Activated CD8-positive, alpha-beta memory T cell treated with anti-CD3 and anti-CD28 coated beads for 36 hours (primary cell): ENCODE data around the gene APOC3. TPM values are rescaled to one million over a fixed set of nuclear protein-coding genes. Genes with fewer than 3 reads are reported as not detected.
"Not testable (repeated sequence)": the region's sequence is repeated elsewhere in the genome, so short reads cannot be mapped to it uniquely, and the experiment has no call there.

Experiments used
- CTCF ChIA-PET: fragments of 350-600 bp; sonication (Branson Sonifier 250); formaldehyde crosslinking; loops from one replicate; lab custom pipeline; 2021; ENCODE audit warnings: antibody characterized with exemption; lab: Charles Lee
- POLR2A ChIA-PET: fragments of 350-600 bp; sonication (Branson Sonifier 250); formaldehyde crosslinking; loops from one replicate; lab custom pipeline; 2021; ENCODE audit warnings: antibody characterized with exemption; lab: Charles Lee
- total RNA-seq, 2 experiments: library from RNA; stranded (reverse); gene quantifications; one replicate each; pipeline ENCODE4 v1.2.3, GENCODE V29; 2021

Gene APOC3
- total RNA-seq, 2 experiments from 2014 or later = not detected

DNA sequence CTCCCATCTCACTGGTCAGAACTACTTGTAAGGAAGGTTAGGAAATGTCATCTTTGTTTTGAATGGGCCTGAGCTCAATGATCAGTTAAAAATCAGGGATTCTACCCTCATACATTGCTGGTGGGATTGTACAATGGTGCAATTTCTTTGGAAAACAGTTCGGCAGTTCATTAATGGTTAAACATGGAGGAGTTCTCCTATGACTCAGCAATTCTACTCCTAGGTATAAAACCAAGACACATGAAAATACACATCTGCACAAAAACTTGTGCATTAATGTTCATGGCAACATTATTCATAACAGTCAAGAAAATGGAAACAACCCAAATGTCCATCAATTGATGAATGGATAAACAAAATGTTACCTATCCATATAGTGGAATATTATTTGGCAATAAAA lies 33.2 kb upstream of the APOC3 start:
- CTCF ChIA-PET = no interaction called here
- POLR2A ChIA-PET = no interaction called here

- POLR2A ChIA-PET = no interaction called here
Measured at GRCh38 chr11:116797816-116798215, 31.9 kb upstream of the APOC3 start.

GRCh38 chr11:116798368-116798767 lies 31.3 kb upstream of the APOC3 start:
- ChIA-PET CTCF (no interaction called here), POLR2A (interaction anchor here (0.6 kb wide), 1 partner anchor 132 kb away, joined by 3 read pairs; no protein-coding TSS in a partner anchor)

More at GRCh38 chr11:116797816-116798215, 31.9 kb upstream of the APOC3 start:
- CTCF ChIA-PET = no interaction called here

DNA sequence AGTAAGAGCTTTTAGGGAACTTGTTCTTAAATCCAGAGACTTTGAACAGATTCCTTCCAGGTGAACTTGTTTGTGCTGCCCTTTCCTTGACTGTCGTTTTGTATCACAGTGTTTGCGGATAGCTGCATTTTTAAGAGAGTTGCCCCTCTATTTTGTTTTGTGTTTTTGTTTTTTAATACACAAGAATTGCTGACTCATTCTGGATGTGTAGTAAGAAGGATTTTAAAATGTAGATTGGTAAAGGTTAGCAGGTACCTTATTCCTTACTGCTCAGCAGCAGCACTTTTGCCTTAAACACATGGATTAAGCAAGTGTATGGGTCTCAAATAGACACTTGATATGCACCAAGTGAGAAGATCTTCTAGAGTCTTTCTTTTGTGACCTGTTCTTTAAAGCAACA lies 29.1 kb upstream of the APOC3 start:
- POLR2A ChIA-PET = interaction anchor here (0.7 kb wide), 1 partner anchor 25 kb away, joined by 3 read pairs; no protein-coding TSS in a partner anchor
- CTCF ChIA-PET = interaction anchor here (2.4 kb wide), 1 partner anchor 10 kb away, joined by 9 read pairs; the partner anchor contains the start of gene APOA5

GRCh38 chr11:116801662-116802061 lies 28.0 kb upstream of the APOC3 start:
- CTCF ChIA-PET = interaction anchor here (2.4 kb wide), 1 partner anchor 11 kb away, joined by 9 read pairs; the partner anchor contains the start of gene APOA5
- POLR2A ChIA-PET = not testable (repeated sequence)

DNA sequence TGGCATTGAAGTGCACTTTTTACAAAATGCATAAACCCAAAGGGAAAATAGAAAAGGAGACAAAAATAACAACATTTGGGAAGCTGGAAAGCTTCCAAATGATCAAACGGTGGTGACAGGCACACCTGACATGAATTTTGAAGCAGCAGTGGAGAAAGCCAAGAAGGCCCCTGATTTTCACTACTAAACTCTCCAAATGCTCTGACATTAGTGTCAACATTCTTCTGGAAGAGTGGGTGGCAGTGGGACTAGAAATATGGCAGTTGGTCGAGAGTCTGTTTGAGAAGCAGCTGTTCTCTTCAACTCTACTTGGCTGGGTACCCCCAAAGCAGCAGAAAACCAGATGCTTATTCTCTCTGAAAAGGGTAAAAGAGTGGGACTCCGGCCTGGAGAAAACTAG lies 25.7 kb upstream of the APOC3 start:
- CTCF ChIA-PET = no interaction called here
- POLR2A ChIA-PET = no interaction called here

GRCh38 chr11:116807601-116808261 lies 22.0 kb upstream of the APOC3 start:
- CTCF ChIA-PET = no interaction called here
- POLR2A ChIA-PET = no interaction called here

- ChIA-PET CTCF (no interaction called here), POLR2A (no interaction called here)
Measured at GRCh38 chr11:116808262-116809175, 21.2 kb upstream of the APOC3 start.

DNA sequence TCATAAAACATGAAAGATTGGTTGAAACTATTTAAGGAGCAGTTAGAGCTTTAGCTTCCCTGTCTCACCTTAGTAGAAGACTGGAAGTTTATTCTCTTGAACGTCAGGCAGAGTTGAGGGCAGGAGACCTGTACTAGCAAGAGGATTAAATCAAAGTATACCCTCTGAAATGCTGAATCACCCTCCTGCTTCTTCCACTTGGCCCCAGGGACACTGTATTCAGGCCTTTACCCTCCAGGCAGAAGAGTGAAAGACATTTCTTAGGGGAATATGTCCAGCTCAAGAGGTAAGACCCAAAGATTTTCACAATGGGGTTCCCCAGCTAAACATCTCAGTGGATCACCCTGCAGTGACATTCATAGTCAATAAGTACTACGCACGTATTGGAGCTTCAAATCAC lies 18.5 kb upstream of the APOC3 start:
- ChIA-PET CTCF (no interaction called here), POLR2A (no interaction called here)

DNA sequence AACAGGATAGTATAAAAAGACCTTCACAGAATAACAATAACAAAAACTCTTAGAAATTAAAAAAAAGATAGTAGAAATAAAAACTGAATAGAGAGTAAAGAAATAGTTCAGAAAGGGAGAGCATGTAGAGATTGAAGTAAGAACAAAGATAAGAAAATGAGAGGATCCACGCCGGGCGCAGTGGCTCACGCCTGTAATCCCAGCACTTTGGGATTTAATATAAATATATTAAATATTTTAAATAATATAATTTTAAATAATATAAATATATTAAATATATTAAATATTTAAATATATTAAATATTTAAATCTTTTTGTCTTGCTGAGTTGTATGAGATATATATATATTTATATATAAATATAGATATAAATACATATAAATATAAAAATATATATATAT lies 17.6 kb upstream of the APOC3 start:
- ChIA-PET CTCF (no interaction called here), POLR2A (no interaction called here)

- POLR2A ChIA-PET = interaction anchor here (0.9 kb wide), 1 partner anchor 332 kb away, joined by 3 read pairs; no protein-coding TSS in a partner anchor
Measured at GRCh38 chr11:116813170-116813569, 16.5 kb upstream of the APOC3 start.

DNA sequence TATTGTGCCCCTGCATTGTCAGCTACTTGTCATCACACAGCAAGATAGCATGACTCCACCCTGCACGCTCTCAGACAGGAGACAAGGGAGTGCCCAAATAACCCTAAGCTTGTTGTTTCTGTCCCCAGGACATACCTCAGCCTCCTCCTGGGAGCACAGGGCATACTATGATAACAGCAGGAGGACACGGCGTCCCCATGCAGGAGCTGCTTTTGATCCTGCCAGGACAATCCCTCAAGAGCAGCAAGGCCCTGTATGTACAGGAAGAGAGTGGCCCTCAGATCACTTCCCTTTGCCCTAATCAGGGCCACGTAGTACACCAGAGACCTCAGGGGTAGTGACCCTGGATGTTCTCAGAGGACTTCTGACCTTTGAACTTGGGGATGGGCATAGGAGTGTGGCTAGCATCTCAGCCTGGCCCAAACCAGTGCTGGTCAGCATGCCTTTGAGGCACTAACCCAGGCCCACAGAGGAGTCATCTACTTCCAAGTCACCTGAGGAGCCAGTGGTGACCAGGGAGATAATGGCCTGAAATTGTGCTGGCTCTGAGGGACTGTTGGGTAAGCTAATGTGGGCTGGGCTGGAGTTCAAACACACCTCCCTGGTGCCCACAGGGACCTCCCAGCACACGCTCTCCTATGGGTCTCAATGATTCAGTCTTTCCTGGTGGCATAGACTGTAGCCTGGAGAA lies 15.8 kb upstream of the APOC3 start:
- CTCF ChIA-PET = interaction anchor here (1.3 kb wide), 2 partner anchors 23 kb away, joined by 3 to 4 read pairs; partner anchors contain the start of gene APOA5
- POLR2A ChIA-PET = no interaction called here

More at GRCh38 chr11:116813170-116813569, 16.5 kb upstream of the APOC3 start:
- CTCF ChIA-PET = interaction anchor here (1.3 kb wide), 2 partner anchors 22 to 23 kb away, joined by 3 to 4 read pairs; partner anchors contain the start of gene APOA5

- ChIA-PET CTCF (no interaction called here), POLR2A (no interaction called here)
Measured at GRCh38 chr11:116814502-116814901, 15.2 kb upstream of the APOC3 start.

DNA sequence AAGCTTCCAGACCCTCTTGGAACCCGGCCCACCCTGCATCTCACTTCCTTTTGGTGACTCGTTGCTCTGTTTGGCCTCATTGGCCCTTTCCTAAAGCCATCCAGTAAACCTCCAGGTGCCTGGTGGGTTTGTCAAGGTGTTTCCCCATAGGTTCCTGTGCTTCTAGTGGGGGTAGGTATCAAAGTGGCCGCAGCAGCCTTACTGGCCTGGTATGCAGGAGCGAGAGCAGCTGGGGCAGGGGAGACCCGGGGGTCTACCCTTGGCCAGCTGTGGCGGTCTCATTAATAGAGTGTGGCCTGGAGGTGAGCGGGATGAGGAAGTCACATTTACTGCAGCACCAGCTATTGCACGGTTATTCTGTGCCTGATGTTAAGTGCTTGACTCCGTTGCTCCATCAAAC lies 10.7 kb upstream of the APOC3 start:
- CTCF ChIA-PET = interaction anchor here (0.7 kb wide), 2 partner anchors 17 to 60 kb away, joined by 3 read pairs; no protein-coding TSS in a partner anchor
- POLR2A ChIA-PET = no interaction called here

GRCh38 chr11:116821050-116821918 lies 8.4 kb upstream of the APOC3 start:
- ChIA-PET POLR2A (no interaction called here), CTCF (interaction anchor here (2.3 kb wide), 1 partner anchor 15 kb away, joined by 11 read pairs; the partner anchor contains the start of gene APOA1)

DNA sequence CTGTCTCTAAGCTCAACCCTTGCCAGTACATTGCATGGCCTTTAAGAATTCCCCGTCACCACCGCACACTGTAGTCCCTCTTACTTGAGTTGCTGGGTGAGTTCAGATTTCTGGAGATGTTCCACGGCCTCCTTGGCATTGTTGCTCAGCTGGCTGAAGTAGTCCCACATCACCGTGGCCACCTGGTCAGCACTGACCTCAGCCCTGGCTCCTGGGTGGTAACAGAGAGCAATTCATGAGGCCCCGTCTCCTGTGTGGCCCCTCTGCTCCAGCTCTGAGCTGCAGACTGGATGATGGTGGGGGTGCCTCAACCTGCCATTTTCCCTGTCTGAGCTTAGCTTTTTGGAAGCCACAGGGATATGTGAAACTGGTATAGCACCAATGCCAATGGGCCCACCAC lies 7.1 kb upstream of the APOC3 start:
- CTCF ChIA-PET = interaction anchor here (0.6 to 2.3 kb wide), 3 partner anchors 14 to 284 kb away, joined by 3 to 11 read pairs (median 3); partner anchors contain the start of gene APOA1
- POLR2A ChIA-PET = no interaction called here

DNA sequence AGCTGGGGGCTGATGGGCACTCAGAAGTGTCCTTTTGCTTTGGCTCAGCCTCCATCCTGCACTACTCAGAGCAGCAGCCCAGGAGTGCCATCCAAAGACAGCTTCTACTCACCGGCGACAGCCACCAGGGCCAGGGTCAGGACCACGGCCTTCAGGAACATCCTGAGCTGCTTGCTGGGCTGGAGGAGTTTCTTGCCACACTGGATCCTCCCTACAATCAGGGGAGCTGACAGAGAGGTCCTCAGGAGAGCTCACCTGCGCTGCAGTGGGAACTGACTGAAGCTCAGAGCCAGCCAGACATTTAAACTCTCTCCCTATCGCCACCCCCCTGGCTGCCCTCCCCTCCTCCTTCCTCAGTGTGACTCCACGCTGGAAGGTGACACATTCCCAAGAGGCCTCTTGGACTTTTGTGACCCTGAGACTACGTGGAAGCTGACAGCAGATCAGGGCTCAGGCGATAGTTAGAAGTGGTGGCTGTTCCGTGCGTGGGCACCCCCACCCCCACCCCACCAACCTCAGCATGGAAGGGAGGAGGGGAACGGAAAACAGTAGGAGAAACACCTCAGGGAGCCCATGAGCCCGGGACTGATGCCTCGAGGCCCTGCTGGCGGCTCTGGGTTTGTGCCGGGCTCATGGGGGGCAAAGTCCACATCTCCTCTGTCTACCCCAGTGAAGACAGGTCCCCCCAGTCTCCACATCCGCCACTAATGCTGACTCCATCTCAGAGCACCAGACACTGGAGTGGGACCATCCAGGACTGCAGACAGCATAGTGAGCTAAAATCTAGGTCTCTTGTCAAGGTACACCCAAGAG lies 6.5 kb upstream of the APOC3 start, which contains the start of gene APOA4:
TSS of gene APOA4 (minus strand) at position 274 of the 813 bp plus-strand sequence. CDS start at position 161, 113 bp downstream.
- CTCF ChIA-PET = interaction anchor here (0.6 to 2.3 kb wide), 3 partner anchors 13 to 283 kb away, joined by 3 to 11 read pairs (median 3); partner anchors contain the start of gene APOA1
- POLR2A ChIA-PET = no interaction called here
